NCI-H1092 (cell line): ENCODE measurements around the gene DLX1.
"Not testable (repeated sequence)": the region's sequence is repeated elsewhere in the genome, so short reads cannot be mapped to it uniquely, and the experiment has no call there.

Experiments
- DNase-seq: peaks from one replicate; lab custom pipeline; 2025; lab: John Stamatoyannopoulos, UW

Gene DLX1

GRCh38 chr2:172098650-172099471 is 13.6 kb downstream of the DLX1 start:
- no peak for DNase-seq

GRCh38 chr2:172099472-172100079 is 14.3 kb downstream of the DLX1 start:
- no peak for DNase-seq

GRCh38 chr2:172100080-172100934 is 15.0 kb downstream of the DLX1 start:
- no peak for DNase-seq

- DNase-seq = no peak
Observed at GRCh38 chr2:172100935-172101820, 15.9 kb downstream of the DLX1 start.

- DNase-seq = peak; percentile 44
Observed at GRCh38 chr2:172101821-172102390, 16.6 kb downstream of the DLX1 start.

GRCh38 chr2:172102391-172103359 is 17.4 kb downstream of the DLX1 start, which contains the start of gene DLX2:
DLX2 (minus strand) TSS chr2:172102900; CDS start chr2:172102538, 362 bp downstream.
- DNase-seq = peak; percentile 91

- DNase-seq = peak; percentile 62
Observed at GRCh38 chr2:172103471-172104272, 18.4 kb downstream of the DLX1 start.

GRCh38 chr2:172105471-172106107 is 20.3 kb downstream of the DLX1 start:
- no peak for DNase-seq

- DNase-seq = peak; percentile 24
Observed at GRCh38 chr2:172106108-172106961, 21.0 kb downstream of the DLX1 start.

- DNase-seq = no peak
Observed at GRCh38 chr2:172107690-172108586, 22.6 kb downstream of the DLX1 start.

GRCh38 chr2:172108587-172108930 is 23.3 kb downstream of the DLX1 start:
- DNase-seq = no peak

- no peak for DNase-seq
Observed at GRCh38 chr2:172109256-172109987, 24.1 kb downstream of the DLX1 start.

GRCh38 chr2:172109988-172110811 is 24.9 kb downstream of the DLX1 start:
- DNase-seq = no peak

GRCh38 chr2:172113617-172114016 is 28.3 kb downstream of the DLX1 start:
- no peak for DNase-seq

- DNase-seq = not testable (repeated sequence)
Observed at GRCh38 chr2:172114176-172114575, 28.9 kb downstream of the DLX1 start.
